ENCODE data around the gene CYP2A6.
"Not testable (repeated sequence)": the region's sequence is repeated elsewhere in the genome, so short reads cannot be mapped to it uniquely, and the experiment has no call there.

The CYP2A6 gene

DNA sequence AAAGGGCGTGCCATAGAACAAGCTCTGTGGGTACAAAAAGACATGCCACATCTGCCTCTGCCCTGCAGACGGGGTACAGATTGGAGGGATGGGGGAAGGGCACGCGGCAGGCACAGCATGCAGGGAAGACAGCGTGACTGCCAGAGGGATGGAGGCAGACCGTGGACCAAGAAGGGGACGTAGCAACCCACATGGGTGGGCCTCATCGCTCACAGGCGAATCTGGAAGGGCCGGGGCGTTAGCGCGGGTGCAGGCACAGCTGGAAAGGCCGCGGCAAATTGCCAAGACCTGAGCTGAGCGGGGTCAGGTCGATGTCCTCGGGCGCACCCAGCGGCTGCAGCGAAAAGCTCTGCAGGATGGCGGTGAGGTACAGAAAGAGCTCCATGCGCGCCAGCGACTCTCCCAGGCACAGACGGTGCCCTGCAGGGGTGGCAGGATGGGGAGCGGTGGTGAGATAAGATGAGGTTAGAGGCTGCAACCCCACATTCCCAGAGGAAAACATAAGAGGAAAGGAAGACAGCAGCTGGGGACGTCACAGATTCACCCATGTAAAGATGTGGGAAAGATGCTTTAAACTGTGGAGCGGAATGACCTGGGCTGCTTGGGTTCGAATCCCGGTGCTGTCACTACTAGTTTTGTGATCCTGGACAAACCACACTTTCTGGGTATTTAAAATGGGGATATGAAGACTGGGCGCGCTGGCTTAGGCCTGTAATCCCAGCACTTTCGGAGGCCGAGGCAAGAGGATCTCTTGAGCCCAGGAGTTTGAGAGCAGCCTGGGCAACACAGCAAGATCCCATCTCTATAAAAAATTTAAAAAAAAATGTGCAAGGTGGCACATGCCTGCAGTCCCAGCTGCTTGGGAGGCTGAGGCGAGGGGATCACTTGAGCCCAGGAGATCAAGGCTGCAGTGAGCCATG lies 31.5 kb downstream of the CYP2A6 start:
- DNase-seq: not testable (repeated sequence)

DNA sequence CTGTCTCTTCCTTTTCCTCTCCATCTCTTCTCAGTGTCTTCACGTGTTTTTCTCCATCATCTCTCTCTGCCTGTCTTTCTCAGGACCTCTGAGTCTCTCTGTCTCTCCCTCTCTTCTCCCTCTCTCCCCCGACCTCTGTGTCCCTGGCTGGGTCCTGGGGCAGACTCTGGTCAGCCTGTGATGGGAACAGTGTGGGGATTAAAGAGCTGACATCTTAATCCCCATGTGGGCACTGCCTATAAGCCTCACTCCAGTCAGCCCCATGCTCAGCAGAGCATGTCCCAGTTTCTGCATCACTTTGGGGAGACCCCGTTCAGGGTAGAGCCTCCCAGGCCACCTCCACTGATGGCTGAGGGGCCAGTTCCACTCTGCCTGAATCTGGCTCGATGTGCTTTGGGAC lies 35.0 kb downstream of the CYP2A6 start:
- DNase-seq: no peak

DNA sequence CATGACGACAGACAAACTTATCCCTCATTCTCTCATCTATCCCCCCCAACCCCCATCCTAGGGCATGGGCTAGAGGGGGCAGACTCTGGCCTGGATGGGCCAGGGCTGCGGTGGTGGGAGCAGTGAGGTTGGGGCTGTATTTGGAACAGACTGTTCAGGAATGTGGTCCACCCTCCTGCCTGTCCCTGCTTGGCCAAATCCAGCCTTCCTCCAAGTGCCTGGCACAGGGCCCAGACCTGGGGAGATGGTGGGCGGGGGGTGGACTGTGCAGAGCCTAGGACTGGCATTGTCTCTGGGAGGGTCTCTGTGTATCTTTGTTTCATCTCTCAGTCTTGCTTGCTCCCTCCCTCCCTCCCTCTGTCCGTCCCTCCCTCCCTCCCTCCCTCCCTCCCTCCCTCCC lies 37.1 kb downstream of the CYP2A6 start:
- DNase-seq: no peak

DNA sequence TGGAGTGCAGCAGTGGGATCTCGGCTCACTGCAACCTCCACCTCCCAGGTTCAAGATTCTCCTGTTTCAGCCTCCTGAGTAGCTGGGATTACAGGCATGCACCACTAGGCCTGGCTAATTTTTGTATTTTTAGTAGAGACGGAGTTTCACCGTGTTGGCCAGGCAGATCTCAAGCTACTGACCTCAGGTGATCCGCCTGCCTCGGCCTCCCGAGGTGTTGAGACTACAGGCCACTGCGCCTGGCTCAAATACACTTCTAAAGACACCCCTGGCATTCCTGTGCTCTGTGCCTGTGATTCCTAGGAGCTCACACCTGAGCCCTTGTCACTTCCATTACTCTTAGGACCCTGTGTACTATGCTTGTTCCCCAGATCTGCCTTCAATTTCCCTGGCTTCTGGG lies 37.7 kb downstream of the CYP2A6 start:
- not testable (repeated sequence) for DNase-seq

DNA sequence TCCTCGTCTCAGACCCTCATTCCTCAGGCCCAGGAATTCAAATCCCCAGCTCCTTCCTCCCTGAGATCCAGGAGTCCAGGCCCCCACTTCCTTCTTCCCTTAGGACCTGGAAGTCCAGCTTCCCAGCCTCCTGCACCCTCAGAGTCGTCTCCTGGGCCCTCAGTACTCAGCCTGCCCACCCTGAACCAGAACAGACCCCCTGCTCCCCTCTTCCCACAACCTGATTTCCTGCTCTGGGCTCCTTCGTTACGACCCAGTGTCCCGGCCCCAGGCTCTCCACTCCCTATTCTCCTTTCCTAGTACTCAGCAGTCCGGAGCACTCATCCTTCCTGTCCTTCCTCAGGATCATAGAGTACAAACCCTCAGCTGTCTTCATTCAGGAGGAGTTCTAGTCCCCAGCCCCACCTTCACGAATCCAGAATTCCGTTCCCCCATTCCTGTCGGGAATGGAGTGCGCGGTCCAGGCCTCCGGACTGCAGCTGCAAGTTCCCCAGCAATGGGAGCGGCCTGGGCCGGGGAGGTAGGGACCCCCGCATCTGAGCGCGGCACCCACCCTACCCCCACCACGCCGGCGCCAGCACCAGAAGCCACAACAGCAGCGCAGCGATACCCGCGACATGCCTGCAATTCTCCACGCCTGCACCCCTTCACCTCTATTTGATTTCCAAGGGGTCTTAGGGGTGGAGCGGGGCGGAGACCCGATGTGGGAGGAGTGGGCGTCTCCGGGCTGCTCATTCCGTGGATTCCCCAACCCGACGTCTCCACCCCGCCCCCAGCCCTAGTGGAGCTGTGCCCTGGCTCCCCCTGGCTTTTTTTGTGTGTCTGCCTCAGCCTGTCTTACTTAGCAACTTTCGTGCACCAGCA lies 38.5 kb downstream of the CYP2A6 start:
- DNase-seq: no peak

GRCh38 chr19:40810649-40811408 lies 39.4 kb downstream of the CYP2A6 start:
- not testable (repeated sequence) for DNase-seq

DNA sequence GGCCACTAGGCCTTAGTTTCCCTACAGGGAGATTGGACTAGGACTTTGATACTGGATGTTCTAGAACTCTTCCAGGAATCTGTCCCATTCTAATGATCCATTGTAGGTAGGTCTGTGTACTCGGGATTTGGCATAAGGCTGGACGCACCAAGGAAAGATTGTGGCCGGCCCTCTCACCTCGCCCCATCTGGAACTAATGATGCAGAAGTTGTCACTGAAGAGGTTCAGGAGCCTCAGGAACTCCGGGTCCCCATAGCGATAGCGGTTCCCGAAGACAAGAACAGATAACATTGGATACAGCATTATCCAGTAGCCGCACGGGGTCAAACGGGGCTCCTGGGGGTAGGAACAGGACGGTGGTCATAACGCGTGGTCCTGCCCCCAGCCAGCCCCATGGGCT lies 40.1 kb downstream of the CYP2A6 start:
- no peak for DNase-seq

- no peak for DNase-seq
Observed at GRCh38 chr19:40809358-40810086, 40.7 kb downstream of the CYP2A6 start.

DNA sequence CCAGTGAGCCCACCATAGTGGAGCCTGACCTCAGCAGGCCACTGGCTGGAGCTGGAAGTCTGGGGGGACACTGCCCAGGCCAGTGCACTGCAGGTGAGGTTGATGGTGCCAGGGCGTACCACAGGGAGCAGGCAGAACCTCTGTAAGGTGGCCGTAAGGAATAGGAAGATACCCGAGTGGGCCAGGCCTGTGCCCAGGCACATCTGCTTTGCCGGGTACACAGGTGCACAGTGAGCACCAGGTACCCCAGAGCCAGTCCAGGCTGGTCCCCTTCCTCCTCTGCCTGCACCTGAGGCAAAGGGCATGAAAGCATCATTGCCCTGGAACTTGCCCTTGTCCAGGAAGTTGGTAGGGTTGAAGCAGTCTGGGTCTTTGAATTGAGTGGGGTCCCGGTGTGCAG lies 41.8 kb downstream of the CYP2A6 start:
- no peak for DNase-seq

DNA sequence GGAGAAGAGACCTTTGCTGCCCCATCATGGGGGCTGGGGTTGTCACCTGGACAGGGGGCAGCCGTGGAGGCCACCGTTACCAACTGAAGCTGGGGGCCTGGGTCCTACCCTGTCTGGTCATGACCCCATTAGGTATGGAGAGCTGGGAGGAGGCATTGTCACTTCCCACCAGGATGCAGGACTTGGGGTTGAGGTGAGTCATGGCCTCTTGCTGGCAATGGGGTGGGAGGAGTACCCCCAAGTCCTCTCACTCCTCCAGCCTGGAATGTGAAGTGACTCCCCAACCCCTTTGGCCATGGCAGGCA lies 42.3 kb downstream of the CYP2A6 start:
- DNase-seq: no peak

GRCh38 chr19:40807147-40808020 lies 42.9 kb downstream of the CYP2A6 start:
- DNase-seq: no peak

- no peak for DNase-seq
Observed at GRCh38 chr19:40806423-40807146, 43.7 kb downstream of the CYP2A6 start.

- DNase-seq: no peak
Observed at GRCh38 chr19:40805258-40805868, 44.9 kb downstream of the CYP2A6 start.

- DNase-seq: no peak
Observed at GRCh38 chr19:40804783-40805242, 45.4 kb downstream of the CYP2A6 start.

- no peak for DNase-seq
Observed at GRCh38 chr19:40803857-40804782, 46.1 kb downstream of the CYP2A6 start.

DNA sequence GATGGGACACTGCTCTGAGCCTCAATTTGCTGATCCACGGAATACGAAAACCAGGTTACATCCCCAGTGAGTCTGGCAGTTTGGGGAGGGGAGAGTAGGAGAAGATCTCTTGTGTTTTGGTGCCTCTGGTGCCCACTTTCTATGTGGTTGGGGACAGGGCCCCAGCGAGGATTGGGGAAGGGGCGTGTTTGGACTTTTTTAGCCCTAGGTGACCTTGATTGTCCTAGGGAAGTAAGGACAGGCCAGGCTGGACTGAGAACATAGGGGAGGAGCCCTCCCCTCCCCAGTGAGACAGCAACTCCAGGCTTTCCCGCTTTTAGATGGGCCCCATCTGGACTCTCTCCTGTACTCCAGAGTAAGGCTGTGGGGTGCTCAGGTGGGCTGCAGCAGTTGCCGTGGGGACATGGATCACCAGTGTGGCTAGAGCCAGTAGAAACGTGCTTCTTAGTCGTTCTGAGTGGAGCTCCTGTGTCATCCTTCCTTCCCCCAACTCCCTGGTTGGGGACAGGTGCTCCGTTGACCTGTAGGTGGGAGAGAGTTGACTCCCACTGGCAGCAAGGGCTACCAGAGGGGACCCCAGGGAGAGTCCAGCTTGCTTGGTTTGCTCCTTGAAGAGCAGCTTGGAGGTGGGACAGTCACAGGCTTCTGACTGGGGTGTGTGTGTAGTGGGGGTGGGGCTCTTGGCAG lies 46.9 kb downstream of the CYP2A6 start:
- DNase-seq: no peak

DNA sequence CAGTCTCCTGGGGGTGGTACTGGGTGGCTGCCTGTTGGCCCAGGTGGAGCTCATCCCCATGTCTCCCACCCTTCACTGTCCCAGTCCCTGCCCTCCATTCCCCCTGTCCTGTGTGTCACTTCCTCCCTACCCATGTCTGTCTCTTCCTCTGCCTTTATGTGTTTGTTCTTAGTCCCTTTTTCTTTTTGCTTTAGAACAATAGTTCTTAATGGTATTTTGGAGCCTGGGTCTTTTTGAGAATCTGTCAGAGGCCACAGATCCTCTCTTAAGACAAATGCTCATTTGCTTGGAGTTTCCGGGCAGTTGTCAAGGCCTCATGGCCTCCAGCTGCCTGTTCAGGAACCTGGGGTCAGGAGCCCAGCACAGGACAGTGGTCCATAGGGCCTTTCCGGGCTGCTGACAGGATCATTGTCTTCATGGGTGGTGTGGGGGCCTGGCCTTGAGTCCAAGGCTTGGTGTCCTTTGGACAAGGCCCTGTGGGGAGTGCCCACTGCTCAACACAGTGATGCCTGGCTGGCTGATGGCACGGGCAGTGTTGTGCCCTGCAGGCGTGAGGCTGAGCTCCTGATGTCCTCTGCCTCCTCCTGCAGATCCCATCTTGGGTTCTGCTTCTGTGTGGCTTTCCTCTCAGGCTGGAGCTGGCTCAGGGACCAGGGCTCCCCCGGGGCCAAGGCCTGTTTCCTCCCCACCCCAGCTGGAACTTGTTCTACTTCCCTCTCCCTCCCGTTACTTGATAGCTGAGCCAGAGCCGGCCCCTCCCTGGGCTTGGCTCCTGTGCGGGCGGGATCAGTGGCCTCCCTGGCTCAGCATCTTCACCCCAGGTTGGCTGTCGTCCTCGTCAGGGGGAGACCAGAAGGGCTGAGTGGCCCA lies 47.7 kb downstream of the CYP2A6 start:
- no peak for DNase-seq
